HS-27A (cell line): ENCODE results near the gene HNRNPU.

Experiments
- DNase-seq: peaks from one replicate; pipeline ENCODE4 v3.0.0-alpha.2; 2012; ENCODE audit warnings: low read depth, missing footprints

HNRNPU gene

GRCh38 chr1:244864253-244865027 is at the start of gene HNRNPU:
HNRNPU (minus strand) TSS chr1:244864543; CDS start chr1:244864307, 236 bp downstream.
- peak; percentile 71 for DNase-seq

DNA sequence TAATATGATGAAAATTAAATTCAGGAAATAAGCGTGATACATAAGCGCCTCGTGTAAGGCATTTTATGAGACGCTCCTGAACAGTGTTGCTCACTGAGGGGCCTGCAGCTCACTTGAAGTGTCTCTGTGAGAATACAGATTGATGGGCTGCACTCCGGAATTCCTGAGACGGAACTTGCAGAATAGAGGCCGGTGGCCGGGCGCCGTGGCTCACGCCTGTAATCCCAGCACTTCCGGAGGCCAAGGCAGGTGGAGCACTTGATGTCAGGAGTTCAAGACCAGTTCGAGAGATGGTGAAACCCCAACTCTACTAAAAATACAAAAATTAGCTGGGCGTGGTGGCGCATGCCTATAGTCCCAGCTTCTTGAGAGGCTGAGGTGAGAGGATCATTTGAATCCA is 49.5 kb upstream of the HNRNPU start:
- no peak for DNase-seq

DNA sequence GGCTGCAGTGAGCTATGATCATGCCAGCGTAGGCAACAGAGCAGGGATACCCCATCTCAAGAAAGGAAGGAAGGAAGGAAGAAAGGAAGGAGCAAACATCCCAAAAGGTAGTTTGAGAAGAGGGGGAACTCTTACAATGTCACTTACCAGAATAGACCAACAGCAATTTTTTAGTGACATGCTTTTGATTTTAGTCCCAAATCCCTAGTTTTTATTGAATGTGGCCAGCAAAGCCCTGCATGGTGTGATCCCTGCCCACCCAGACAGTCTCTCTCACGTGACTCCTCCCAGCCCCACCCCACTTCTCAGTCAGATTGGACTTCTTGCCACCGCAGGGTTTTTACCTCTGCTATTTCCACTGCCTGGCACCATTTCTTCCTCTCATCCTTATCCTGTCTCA is 39.8 kb upstream of the HNRNPU start:
- DNase-seq: no peak

GRCh38 chr1:244901400-244902015 is 37.2 kb upstream of the HNRNPU start:
- no peak for DNase-seq

DNA sequence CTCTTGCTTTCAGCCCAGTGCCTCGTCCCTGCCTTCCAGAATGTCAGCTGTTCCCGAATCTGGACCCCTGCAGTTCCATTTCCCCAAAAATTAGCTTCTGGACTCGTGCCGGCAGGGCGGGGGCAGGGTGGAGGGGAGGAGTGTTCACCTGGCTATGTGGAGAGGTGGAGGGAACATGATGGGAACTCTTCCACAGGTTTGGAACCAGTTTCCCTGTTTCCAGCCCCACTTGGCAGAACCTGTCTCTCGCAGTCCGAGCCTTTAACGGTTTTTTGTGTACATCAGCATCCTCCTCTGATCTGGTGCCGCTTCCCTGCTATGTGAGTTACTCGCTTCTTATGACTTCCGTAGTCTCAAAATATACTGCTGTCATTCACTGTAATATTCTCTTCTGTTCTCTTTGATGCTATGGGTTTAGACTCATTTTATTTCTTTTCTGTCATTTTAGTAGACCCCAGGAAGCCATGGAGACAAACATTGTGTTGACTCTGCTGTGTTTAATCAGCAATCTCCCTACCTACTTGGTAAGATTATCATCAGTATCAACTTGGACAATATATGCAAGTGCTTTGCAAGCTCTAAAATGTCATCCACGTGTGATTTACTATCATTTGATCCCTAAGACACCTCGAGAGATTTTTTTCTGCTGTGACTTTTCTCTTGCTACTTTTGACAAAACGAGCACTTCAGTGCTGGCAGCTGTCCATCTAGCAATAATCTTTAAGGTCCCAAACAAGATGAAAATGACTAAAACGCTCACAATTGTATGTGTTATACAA is 33.3 kb upstream of the HNRNPU start:
- no peak for DNase-seq

DNA sequence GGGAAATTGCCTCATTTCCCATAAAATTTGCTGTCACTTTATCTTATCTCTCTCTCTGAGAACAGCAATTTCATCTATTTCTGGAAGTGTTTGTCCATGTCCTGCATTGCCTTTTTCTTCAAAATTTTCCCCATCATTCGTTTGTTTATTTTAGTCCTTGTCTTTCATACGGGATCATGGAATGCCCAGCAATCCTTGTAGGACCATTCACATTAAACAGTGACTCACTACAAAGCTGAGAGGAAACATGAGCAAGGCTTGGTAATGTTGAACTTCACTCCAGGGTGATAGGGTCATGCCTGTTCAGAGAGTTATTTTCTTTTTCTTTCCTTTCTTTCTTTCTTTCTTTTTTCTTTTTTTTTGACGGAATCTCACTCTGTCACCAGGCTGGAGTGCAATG is 32.2 kb upstream of the HNRNPU start:
- DNase-seq: peak; percentile 23

- DNase-seq: no peak
These were observed 29.5 kb upstream of the HNRNPU start for GRCh38 chr1:244893836-244894235.

DNA sequence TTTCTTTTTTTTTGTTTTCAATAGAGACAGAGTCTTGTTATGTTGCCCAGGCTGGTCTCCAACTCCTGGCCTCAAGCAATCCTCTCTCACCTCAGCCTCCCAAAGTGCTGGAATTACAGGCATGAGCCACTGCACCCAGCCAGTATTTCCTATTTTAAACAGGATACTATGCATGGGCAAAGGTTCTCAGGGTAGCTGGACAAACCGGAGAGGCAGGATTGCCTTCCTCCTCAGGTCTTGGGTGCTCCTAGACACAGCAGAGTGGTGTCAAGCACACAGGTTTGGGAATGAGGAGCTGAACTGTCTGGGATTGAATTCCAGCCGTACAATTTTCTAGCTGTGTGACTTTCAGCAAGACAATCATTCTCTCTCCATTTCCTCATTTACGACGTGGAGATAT is 22.9 kb upstream of the HNRNPU start:
- no peak for DNase-seq

GRCh38 chr1:244881552-244882280 is 17.4 kb upstream of the HNRNPU start:
- no peak for DNase-seq

- no peak for DNase-seq
These were observed 14.3 kb upstream of the HNRNPU start for GRCh38 chr1:244878681-244879080.

- no peak for DNase-seq
These were observed 12.0 kb upstream of the HNRNPU start for GRCh38 chr1:244876228-244876910.

DNA sequence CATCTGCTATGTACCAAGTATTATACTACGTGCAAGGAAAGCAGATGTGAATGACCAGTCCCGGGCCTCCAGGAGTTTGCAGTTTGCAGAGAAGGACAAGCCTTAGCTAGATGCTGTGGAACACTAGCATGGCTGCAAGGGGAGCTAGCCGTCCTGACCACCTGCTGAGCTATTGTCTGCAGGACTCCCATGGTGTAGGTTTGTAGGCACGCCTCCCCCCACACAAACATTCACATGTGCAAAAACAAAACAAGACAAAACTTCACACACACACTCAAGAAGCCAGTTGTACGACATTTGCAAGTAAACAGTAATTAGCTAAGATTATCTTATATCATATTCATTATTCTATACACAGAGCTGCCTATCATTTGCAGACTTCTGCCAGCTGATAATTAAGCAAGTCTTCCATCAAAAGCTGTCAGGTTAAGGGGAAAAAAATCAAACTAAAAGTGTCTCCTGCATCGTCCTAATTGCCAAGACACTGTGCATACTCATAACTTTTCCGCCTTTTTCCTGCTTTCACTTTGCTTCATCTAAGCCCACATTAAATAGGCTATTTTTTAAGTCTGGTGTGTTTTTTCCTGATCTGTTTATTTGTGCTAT is 10.7 kb upstream of the HNRNPU start:
- no peak for DNase-seq

DNA sequence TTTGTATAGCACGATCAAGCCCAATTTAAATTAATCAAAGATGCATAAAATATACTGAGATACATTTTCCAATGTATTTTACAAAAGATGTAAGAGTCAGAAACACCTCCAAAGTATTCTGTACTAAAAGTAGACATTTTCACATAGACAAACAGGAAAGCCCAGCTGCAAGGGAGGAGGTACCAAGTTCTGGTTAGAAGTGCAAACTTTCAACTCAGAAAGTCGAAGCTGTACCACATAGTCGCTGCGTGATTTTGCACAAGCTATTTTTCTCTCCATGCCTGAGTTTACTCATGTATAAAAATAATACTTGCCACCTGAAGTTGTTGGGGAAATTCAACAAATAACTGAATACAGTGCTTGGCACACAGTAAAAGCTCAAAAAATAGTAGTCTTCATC is 5.6 kb upstream of the HNRNPU start:
- DNase-seq: no peak

DNA sequence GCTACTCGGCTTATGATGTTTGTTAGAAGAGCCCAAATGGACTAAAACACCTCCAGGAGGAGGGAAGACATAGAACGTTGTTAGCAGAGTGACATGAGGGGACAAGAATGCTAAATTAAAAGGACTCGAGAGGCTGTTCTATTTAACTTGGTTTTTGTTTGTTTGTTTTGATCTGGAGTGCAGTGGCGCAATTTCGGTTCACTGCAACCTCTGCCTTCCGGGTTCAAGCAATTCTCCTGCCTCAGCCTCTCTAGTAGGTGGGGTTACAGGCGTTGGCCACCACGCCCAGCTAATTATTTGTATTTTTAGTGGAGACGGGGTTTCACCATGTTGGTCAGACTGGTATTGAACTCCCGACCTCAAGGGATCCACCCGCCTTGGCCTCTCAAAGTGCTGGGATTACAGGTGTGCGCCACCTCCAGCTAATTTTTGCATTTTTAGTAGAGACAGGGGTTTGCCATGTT is 5.1 kb upstream of the HNRNPU start:
- no peak for DNase-seq

GRCh38 chr1:244868484-244869363 is 4.4 kb upstream of the HNRNPU start:
- no peak for DNase-seq

DNA sequence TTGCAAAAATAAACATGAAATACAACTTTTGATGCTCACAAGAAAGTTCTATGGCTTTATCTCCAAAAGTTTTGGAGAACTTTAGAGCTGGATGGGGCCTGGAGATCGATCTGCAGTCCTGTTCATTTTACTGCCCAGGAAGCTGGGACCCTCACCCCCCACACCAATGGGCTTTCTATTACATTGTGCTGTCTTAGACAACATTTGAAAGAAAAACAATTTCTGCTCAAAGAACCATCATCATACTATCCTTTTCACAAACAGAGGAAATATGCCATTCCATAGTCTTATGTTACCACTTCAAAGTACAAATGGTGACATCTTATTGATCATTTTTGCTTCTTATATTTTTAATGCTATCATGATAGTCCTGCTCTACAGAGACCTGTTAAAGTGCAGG is 2.0 kb upstream of the HNRNPU start:
- no peak for DNase-seq

DNA sequence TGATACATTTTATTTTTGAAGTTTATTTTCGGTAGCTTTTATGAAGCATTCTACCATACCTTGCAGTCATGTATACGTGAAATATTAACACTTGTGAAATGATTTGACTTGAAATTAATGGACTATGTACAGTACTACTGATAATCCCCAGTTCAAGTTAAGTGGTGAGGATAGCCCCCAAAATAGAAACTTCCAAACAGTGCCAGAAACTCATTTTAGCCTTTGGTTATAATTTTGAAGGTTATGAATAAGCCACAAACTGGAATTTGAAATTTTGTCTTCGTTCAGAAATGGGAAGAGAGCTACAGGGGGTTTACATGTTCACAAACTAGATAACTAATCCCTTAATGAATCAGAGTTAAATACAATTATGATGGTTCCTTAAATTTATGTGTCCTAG is 1.5 kb upstream of the HNRNPU start:
- no peak for DNase-seq

DNA sequence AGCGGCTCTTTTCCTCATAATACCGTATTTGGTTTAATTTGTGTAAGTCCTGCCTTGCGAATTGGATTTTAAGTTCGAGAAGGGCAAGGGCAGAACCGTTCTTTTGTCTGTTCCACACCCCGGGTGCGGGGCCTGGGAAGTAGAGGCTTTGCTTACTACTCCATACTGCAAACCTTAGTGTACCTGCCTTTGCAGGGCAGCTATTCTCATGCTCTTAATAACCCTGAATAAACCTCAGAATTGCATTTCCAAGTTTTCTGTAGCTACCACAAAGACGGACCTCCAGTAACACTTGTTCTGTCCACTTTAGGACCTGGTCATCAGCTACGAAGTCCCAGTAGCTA is 657 bp upstream of the HNRNPU start:
- no peak for DNase-seq

DNA sequence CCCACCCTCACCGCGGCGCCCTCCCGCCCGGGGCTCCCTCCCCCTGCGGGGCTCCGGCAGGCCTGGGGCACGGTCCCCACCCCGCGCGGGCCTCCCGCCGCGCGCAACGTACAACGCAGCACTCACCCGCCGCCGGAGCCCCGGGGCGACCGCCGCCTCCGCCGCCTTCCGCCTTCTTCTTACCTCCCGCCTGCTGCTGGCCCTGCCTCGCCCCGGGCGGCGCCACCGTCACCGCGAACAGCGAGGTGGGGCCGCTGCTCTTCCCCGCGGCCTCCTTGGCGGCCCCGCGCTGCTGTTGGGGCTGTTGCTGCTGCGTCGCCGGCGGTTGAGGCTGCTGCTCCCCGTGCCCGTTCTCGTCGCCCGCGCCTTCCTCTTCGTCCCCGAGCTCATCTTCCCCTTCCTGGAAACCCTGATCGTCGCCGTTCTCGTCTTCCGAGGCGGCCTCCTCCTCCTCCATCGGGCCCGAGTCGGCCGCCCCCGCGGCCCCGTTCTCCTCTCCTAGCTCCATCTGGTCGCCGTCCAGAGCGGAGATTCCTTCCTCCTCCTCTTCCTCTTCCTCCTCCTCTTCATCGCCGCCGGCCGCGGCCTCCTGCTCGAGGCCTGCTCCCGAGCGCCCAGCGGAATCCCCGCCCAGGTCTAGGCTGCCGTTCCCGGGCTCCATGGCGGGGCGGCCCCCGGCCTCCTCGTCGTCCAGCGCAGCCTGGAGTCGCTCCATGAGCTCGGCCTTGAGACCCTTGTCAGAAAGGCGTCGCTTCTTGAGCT is 671 bp downstream of the HNRNPU start:
- no peak for DNase-seq
